IMR-90 (cell line): Measurements from ENCODE around the gene ZBTB38.

Experiments
- CEBPB ChIP-seq: IDR thresholded peaks from 2 replicates; pipeline ENCODE4 v1.6.1; 2012; ENCODE audit warnings: low read depth, low read length, improper control_type of control experiment
- CHD1 ChIP-seq: IDR thresholded peaks from 2 replicates; pipeline ENCODE4 v1.6.1; 2012; ENCODE audit warnings: low read depth, low read length, improper control_type of control experiment
- MAFK ChIP-seq: IDR thresholded peaks from 2 replicates; pipeline ENCODE4 v1.6.1; 2012; ENCODE audit warnings: low read depth, low read length, improper control_type of control experiment
- MXI1 ChIP-seq: IDR thresholded peaks from 2 replicates; pipeline ENCODE4 v1.6.1; 2012; ENCODE audit warnings: low read depth, mild to moderate bottlenecking, low read length, moderate library complexity, borderline replicate concordance
- POLR2A ChIP-seq: IDR thresholded peaks from 2 replicates; pipeline ENCODE4 v1.6.1; 2012; ENCODE audit warnings: mild to moderate bottlenecking, low read depth, low read length
- RCOR1 ChIP-seq: IDR thresholded peaks from 2 replicates; pipeline ENCODE4 v1.6.1; 2012; ENCODE audit warnings: mild to moderate bottlenecking, low read length, improper control_type of control experiment; ENCODE audit not compliant: insufficient replicate concordance
- RFX5 ChIP-seq: IDR thresholded peaks from 2 replicates; pipeline ENCODE4 v1.8.0; 2012; ENCODE audit warnings: low read depth, mild to moderate bottlenecking, low read length, moderate library complexity
- TF ChIP-seq, protein P1 (sequence below): conservative IDR thresholded peaks from 2 replicates; pipeline ENCODE4 v1.5.1; 2012; ENCODE audit warnings: mild to moderate bottlenecking, low read depth, low read length, improper control_type of control experiment
- TF ChIP-seq, protein P2 (sequence below): fragments of 150-350 bp; IDR thresholded peaks from 2 replicates; pipeline ENCODE4 v1.6.1; 2017; ENCODE audit warnings: mild to moderate bottlenecking, antibody characterized with exemption, low read length, low read depth

DNA sequence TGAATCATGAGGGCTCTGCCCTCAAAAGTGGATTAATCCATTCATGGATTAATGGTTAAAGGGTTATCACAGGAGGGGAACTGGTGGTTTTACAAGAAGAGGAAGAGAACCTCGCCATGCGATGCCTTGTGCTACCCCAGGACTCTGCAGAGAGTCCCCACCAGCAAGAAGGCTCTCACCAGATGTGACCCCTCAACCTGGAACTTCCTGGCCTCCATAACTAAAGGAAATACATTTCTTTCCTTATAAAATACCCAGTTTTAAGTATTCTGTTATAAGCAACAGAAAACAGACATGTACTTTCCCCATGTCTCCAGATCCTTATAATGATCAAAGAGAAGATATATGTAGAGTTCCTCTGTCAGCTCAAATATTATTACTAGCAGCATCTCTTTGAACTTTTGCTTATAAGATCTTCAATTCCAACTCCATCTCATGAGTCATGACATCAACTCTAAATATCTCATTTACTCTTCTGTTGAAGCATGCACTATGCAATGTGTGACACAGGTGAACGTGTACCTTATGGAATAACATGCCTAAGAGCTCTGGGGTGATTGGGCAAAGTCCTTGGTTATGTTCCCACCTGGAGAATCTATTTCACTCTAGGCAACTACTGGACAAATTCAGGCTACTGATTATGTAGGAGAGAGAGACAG is 37.5 kb upstream of the ZBTB38 start:
- TF ChIP-seq POLR2A (no peak), RFX5 (no peak), CEBPB (no peak), CHD1 (no peak), RCOR1 (no peak), MXI1 (no peak), MAFK (no peak)
- TF ChIP-seq, protein P1, sequence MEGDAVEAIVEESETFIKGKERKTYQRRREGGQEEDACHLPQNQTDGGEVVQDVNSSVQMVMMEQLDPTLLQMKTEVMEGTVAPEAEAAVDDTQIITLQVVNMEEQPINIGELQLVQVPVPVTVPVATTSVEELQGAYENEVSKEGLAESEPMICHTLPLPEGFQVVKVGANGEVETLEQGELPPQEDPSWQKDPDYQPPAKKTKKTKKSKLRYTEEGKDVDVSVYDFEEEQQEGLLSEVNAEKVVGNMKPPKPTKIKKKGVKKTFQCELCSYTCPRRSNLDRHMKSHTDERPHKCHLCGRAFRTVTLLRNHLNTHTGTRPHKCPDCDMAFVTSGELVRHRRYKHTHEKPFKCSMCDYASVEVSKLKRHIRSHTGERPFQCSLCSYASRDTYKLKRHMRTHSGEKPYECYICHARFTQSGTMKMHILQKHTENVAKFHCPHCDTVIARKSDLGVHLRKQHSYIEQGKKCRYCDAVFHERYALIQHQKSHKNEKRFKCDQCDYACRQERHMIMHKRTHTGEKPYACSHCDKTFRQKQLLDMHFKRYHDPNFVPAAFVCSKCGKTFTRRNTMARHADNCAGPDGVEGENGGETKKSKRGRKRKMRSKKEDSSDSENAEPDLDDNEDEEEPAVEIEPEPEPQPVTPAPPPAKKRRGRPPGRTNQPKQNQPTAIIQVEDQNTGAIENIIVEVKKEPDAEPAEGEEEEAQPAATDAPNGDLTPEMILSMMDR, result no peak
- TF ChIP-seq, protein P2, sequence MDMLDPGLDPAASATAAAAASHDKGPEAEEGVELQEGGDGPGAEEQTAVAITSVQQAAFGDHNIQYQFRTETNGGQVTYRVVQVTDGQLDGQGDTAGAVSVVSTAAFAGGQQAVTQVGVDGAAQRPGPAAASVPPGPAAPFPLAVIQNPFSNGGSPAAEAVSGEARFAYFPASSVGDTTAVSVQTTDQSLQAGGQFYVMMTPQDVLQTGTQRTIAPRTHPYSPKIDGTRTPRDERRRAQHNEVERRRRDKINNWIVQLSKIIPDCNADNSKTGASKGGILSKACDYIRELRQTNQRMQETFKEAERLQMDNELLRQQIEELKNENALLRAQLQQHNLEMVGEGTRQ, result no peak
